Effector CD4-positive, alpha-beta T cell (primary cell): Measurements from ENCODE around the gene RCAN1.
"Not testable (repeated sequence)": the region's sequence is repeated elsewhere in the genome, so short reads cannot be mapped to it uniquely, and the experiment has no call there.

Source experiments
- DNase-seq: peaks from one replicate; pipeline ENCODE4 v3.0.0-alpha.2; 2020

Gene RCAN1

DNA sequence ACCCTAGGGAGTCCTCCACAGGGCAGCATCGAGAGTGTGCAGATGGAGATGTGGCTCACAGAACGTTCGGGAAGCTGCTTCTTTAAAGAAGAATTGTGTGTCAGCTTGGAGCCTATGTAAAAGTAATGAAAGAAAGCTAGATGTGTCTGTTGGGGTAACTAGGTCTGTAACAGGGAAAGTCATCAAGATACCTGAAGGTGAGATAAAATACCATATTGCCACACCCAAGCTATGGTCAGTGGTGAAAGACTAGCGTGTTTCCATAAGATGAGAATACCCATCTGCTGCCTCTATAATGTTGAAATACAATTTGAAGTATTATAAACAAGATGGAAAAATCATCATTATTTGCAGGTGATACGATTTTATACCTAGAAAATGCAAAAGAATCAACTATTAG lies 17.5 kb downstream of the RCAN1 start:
- no peak for DNase-seq

DNA sequence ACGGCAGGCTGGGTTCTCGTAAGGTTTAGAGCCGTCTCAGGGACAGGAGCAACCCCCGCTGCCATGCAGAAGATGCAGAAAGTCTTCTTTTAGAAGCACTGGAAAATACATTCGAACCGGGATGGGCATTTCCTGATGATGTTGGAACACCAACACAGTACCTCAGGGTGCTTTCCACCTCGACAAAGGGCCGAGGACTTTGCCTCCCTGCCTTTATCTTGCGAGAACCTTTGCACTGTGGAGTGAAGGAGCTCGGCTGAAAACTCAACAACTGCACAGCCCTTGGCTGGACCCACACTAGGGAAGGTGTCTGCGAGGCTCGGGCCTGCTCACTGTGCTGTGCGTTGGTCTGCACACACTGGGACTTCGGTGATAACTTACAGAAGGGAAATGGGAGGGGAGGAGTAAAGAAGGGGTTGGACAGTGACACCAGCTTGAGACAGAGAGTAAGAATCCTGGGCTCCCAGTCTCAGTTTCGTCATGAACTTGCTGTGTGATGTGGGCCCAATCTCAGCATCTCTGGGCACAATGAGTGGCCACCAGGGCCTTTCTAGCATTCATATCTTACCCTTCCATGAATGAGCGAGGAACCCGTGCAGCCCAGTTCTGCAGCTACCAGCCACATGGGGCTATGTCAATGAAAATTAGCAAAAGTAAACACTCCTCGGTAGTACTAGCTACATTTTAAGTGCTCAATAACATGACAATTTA lies 18.2 kb downstream of the RCAN1 start:
- no peak for DNase-seq

DNA sequence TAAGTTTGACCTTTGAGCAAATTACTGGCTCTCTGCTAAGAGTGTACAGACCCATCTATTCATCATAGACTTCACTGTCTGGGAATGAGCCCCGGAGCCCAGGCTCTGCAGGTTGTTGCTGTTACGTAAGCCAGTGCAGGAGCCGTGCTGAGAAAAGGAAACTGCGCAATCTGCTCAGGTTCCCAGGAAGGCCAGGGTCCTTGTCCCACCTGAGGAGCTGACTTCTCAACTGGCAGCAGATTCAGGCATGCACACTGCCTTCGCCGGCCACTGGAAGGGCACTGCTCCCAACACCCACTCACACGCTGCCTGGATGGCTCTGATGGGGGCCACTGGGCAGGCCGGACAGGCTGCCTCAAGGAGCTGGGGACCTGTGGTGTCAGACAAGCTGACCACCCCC lies 19.5 kb downstream of the RCAN1 start:
- no peak for DNase-seq

DNA sequence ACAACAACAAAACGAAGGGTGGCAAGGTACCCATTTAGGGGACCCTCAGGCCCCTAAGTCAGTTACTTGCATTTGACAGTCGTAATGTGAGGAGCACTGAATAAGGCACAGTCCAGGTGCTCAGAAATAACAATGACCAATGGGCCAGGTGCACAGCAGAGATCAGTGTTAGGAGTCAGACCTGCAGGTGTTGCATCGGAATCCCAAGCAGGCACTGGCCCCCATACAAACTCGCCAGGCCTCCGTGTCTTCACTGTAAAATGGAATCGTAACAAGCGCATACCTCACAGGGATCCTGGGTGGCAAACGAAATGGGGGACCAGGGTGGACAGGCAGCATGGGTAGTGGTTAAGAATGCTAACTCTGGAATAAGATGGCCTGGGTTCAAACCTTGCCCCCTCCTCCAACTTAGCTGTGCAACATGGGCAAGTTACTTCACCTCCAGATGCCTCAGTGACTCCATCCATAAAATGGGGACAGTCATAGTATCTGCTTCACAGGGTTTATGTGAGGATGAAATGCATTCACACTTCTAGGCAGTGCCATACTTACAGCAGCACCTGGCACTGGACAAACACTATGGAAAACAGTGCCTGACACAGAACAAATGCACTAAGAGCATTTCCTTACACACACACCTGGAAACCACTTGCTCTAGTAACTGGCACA lies 20.2 kb downstream of the RCAN1 start:
- DNase-seq: no peak

DNA sequence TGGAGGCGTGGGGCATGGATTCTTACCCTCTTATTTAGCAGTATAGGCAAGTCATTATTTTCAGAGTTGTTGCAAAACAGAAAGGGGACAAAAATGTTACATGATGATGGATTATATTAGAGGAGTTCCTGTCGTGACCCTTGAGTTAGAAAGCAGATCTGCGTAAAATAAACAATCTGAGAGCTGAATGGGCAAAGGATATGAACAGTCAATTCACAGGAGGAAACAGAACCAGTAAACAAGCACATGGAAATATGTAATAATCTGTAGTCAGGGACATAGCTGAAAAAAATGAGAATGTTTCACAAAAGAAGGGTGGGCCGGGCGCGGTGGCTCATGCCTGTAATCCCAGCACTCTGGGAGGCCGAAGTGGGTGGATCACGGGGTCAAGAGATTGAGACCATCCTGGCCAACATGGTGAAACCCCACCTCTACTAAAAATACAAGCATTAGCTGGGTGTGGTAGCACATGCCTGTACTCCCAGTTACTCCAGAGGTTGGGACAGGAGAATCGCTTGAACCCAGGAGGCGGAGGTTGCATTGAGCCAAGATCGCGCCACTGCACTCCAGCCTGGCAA lies 20.9 kb downstream of the RCAN1 start:
- no peak for DNase-seq

DNA sequence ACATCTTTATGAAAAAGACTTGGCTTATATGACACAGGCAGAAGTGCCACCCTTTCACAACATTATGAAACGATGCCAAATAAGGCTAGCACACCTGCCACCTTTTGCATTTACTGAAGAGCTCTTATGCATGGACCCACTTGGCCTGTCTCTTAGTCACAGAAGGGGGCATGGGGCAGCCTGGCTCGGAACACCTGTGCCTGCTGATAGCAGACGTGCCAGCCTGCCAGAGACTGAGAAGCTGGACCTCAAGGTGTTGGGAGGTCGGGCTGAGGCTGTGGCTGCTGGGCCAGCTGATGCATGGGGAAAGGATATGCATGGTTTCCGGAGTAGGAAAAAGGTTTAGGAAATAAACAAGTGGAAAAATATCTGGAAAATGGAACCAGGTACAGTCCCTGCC lies 21.5 kb downstream of the RCAN1 start:
- no peak for DNase-seq

DNA sequence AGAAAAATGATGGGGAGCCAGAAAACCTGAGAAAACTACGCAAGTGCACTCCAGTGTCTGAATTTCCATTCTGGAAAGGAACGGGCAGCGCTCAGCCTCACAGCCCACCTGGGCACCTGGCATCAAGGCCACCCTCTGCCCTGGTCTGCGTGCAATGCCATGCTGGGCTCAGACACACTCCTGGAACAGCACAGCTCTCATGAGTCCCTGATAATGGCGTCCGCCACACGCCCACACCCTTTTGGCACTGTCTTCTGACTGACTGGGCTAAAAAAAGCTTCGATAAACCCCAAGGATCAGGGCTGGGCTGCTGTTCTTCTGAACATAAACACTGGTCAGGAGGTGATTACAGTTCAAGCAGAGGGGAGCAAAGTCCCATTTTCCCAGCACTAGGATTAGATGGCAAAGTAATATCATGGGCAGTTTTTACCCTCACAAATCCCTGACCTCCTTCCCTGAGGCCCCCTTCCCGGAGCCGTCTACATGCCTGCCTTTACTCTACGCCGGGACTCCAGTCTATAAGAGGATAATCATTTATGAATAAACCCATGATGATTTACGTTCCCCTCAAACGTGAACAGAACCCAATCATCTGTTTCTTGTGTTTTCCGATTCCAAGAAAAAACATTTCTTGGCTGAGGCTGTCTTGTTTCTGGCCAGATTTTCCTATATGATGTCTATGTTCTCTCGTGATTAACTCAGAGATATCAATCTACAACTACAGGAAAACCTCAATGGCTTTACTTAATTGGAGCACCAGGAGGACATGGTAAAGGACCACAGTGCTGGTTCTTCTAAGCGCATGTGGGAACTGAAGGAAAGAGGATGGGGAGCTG lies 22.6 kb downstream of the RCAN1 start:
- DNase-seq: no peak

DNA sequence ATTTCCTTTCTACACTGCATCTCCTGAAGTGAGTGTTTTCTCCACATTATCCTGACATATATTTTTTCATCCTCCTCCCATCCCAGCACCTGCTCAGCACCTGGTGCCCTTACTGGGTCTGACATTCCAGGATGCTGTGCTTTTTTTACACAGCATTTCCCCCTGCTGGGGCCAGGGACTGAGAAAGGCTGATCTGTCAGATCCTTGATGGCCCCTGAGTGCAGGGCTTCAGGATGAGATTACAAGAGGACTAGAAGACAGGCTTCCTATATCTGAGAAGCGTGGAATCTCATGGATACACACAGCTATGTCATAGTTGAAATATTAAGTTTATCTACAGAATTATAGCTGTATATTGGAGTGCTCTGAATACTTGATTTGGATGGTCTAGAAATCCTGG lies 24.4 kb downstream of the RCAN1 start:
- DNase-seq: no peak

DNA sequence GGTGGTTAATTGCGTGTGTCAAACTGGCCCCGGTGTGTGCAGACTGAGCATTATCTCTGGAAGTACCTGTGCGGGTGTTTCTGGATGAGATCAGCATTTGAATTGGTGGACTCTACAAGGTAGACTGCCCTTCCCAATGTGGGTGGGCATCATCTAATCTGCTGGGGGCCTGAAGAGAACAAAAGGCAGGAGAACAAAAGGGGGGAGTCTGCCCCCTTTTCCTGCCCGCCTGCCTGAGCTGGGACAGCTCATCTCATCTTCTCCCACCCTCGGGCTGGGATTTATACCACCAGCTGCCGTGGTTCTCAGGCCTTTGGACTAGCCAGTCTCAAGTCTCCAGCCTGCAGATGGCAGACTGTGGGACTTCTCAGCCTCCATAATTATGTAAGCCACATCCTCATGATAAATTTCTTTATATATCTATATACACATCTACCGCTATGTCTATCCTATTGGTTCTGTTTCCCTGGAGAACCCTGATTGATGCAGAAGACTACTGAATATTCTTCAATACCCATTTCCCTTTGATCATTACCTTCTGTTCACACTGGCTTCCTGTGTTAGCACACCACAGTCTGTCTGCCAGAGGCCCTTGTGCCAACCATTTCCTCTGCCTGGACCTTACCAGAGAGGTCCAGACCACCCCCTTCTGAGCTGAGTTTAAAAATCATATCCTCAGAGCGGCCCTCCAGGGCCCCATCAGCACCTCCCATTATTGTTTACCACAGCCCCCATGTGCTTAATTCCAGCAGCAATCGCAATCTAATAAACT lies 25.2 kb downstream of the RCAN1 start:
- DNase-seq: no peak

DNA sequence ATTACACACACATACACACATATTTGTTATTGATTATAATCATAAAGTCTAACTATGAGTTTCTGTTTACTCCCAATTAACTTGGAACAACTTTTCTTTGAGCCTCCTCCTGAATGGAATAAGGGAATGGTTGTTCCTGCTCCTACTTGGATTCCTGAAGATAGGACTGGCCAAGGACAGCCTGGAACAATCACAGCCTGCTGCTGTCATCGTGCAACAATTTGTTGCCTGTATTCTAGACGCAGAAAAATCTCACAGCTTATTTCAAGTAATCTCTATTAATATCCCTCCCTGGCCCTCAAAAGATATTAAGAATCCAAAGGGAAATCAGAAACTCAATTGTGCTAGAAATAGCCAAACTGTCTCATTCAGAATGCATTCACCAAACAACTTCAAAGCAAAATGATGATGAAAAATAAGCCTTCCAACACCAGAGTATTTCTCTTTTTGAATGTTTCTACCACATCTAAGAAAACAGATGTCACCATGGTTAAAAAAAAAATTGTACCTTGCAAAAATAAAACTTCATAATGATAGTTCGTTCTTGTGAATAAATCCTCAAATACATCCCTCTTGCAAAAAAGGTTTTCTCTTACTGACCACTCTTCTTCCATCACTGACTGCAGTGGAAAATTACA lies 30.9 kb downstream of the RCAN1 start:
- DNase-seq: no peak

DNA sequence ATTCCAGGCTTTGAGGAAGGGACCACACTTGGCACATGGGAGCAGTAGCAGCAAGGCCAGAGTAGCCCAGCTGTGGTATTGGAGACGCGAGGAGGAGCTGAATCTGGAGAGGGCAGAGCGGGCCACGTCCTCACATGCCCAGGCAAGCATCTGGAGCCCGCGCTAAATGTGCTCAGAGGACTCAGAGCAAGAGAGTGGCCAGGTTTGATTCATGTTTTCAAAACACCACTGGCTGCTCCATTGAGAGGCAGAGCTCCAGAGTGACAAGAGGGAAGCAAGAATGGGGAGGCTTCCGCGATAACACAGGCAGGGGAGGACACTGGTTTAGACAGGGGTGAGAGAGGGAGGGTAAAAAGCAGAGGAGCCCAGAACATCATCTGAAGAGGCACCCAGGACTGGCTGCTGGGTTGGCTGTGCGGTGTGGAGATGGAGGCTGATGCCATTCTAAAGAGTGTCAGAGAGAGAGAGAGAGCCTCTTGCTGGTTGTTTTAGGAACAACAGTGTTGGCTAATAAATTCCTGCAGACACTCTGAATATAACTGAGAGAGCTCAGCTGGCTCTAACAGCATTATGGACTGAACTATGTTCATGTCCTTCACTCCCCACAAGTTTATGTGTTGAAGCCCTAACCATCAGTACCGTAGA lies 32.3 kb downstream of the RCAN1 start:
- no peak for DNase-seq

DNA sequence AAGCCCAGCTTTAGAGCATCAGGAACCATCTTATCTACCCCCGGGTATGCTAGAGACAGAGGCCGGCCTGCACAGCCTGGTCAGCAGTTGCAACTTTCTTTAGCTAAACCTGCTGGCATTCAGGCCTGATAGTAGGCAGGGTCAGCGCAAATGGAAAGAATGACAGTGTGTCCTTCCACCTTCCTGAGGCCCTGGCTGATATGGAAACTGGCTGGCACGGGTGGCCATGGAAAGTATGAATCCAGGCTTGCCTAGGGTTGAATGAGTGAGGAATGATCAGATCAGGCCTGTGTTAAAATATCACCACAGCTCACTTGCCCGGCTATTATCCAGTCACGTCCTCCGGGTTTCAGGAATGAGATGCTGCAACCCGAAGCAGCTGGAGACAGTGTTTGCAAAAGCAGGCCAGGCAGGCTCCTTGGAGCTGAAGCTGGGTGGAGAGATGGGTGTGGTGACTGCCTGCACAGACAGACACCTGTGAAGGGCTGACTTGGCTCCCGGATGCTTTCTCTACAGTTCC lies 34.7 kb downstream of the RCAN1 start:
- DNase-seq: no peak

DNA sequence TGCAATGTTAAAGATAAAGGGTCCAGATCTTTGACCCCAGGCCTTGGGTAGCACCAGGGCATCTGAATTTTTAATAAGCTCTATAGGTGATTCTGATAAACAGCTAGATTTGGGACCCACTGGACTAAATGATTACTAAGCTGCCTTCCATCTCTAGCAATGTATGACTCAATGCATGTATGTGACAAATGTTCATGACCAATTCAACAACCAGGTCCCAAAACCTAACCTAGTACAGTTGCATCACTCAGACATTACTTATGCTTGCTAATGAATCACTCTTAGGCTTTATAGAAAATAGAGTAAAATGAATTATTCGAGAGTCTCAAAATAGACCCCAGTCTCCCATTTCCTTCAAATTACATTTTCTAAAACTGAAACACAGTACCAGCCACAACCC lies 35.5 kb downstream of the RCAN1 start:
- DNase-seq: no peak

DNA sequence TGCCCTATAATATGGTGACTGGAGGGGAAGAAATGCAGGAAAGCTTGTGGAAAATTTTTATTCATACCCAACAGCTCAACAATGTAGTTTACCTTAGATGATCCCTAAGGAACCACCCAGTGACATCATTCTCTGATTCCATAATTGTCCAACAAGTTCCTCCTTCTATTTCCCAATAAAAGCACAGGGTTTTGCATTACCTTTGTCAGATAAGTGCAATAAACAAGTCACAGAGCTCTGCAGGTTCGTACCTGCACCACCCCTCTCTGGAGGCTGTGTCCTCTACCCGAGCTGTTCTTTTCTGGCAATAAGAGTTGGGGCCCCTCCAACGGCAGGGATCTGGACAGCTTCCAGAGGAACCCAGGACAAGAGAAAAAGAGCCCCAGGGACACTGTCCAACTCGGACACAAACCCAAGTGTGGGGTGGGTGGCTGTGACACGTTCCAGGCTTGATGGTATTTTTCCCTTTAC lies 38.8 kb downstream of the RCAN1 start:
- DNase-seq: no peak

DNA sequence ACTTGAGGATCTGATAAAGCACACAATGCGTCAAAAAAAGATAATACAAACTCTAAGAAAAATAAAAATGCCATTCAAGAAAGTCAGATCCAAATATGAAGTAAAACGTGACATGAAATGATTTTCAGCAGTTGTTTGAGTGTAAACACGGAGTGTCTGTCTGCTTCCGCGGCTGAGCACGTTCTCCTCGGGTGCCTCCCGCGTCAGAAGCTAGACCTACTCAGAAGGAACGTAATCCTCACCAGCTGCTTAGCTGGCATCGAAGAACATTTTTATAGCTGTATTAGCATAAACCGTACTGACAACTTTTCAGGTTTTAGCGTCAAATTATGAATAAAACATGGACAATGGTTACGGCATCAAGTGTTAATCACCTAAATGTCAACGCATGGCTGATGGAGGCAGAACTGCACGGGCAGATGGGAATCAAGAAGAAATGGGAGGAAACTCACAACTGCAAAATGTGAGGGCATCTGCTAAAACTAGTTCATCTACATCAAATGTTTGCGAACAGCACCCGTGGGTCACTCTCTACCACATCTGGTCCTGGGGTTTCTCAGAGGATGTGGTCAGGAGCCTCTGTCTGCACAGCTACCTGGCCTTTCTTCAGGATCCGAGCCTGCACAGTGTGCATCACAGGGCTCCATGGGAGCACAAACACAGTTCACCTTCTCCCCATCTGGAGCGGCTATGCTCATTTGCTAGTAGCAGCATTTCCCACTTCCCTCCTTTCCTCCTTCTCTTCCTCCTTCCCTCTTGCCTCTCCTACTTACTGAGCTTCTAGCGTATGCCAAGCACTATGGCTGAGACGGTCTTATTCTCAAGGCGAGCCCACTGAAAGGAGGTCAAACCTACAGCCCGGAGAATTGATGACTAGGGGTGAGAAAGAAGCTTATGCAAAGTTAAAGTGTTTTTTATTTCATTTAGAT lies 40.0 kb downstream of the RCAN1 start:
- no peak for DNase-seq

DNA sequence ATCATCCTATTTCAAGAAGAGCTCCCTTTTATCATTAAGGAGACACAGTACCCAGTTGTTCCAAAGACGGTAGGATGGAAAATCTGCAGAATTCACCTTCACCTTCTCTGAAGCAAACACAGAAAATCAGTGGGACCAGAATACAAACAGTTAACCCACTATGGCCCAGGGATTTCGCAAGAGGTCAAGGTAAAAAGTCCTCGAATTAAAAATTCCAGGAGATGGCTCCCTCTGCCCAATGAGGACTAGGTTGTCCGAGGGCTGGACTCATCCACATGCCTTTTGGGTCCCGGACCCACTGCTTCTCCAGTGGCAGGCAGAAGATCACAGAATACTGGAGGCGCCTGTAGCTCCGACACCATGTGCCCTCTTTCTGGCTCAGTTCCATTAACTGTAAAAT lies 42.9 kb downstream of the RCAN1 start:
- no peak for DNase-seq

DNA sequence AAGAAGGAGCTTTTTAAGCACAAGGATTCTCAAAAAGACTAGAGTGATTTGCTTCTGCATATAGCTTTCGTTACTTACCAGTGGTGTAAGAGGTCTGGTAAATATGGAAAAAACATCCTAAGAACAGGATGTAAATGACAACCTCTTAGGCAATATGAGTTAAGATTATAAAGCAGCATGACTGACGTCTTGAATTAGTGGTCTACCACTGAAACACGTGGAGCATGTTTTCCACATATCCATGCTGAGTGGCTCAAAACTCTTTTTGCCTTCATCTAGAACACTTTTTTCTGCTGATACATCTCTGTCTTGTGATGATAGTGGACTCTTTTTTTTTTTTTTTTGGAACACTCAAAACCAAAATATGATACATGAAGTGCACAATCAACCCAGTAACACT lies 44.6 kb downstream of the RCAN1 start:
- DNase-seq: no peak

DNA sequence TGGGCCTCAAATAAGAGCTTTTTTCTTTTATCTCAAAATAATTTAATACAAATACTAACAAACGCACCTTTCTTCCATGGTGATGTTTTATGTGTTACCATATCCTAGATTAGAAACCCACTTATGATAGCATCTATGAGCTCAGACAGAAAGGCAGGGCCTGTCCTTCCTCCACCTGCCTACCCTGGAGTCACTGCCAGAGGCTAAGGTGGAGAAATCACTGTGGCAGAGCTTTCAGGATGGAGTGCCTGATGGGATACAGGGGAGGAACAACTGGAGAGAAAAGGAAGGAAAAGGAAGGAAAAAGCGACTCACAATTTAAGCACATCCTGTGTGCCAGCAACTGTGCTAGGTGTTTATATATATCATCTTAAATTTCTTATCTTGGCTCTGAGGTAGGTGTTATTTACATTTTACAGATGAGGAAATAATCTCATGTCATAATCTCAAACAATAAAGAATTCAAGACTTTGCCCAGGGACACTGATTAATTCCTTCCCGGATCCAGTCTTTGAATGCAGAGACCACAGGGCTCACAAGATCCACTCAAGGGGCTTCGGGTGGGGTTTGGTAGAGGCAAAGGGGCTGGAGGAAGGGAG lies 45.4 kb downstream of the RCAN1 start:
- DNase-seq: no peak

DNA sequence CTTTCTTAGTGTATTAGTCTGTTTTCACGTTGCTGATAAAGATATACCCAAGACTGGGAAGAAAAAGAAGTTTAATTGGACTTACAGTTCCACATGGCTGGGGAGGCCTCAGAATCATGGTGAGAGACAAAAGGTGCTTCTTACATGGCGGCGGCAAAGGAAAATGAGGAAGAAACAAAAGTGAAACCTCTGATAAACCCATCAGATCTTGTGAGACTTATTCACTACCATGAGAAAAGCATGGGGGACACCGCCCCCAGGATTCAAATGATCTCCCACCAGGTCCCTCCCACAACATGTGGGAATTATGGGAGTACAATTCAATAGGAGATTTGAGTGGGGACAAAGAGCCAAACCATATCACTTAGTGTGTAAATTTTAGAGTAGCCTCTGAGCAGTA lies 46.1 kb downstream of the RCAN1 start:
- DNase-seq: not testable (repeated sequence)
